Stimulated activated CD8-positive, alpha-beta memory T cell treated with anti-CD3 and anti-CD28 coated beads, Interleukin-7, amount 100 ng/mL, for 24 hours (primary cell): ENCODE data around the gene TMPO.
"Not testable (repeated sequence)": the region's sequence is repeated elsewhere in the genome, so short reads cannot be mapped to it uniquely, and the experiment has no call there.

Source experiments
- DNase-seq: peaks from one replicate; pipeline ENCODE4 v3.0.0-alpha.2; 2020; ENCODE audit warnings: low read depth

The TMPO gene

GRCh38 chr12:98515287-98516110 is at the start of gene TMPO:
Gene TMPO (plus strand): TSS chr12:98515590. CDS start chr12:98515868, 278 bp downstream.
- DNase-seq = peak; percentile 86

- no peak for DNase-seq
Measured at GRCh38 chr12:98465950-98466602, 49.3 kb upstream of the TMPO start.

DNA sequence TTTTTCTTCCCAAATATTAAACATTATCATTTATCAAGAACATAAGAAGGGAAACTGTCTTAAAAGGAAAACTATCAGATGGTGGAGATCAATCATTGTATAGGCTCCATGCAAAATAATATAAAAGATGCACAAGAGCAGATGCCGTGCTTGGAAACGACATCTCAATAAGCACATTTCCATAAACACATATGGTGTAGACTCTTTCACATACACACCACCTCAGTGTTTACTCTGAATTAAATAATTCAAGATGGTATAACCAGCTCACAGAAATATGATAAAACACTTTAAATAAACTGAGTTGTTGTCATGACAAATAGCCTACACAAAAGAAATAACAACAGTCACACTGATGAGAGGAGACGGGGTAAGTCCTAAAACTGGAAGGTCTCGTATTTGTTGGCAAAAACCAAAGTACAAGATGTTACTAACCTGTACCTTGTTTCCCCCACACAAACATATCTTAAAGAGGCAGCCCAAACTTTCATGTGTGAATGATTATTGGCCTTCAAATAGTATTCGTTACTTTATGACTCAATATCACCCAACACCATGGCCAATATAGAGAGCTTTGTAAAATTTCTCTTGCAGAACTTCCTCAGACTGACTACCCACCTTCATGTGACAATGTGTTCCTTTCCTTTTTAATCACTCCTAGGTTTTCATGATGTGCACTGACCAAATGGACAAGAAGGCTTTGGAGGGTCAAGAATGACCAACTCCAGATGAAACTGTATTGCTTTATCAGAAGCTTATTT is 48.6 kb upstream of the TMPO start:
- DNase-seq = no peak

DNA sequence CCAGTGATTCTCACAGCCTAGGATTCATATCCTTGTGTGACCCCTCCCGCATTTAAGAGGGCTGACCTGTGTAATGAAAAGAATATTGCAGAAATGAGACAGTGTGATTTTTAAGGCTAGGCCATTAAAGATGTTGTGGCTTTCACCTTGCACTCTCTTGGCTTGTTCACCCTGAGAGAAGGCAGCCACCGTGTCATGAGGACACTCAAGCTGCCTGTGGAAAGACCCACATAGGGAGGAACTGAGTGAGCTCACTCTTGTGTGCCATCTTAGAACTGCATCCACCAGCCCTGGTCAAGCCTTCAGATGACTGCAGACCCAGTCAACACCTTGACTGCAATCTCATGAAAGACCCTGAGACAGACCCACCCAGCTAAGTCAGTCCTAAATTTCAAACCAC is 46.3 kb upstream of the TMPO start:
- DNase-seq = no peak

GRCh38 chr12:98470469-98471082 is 44.8 kb upstream of the TMPO start:
- DNase-seq = no peak

- no peak for DNase-seq
Measured at GRCh38 chr12:98471085-98471484, 44.3 kb upstream of the TMPO start.

DNA sequence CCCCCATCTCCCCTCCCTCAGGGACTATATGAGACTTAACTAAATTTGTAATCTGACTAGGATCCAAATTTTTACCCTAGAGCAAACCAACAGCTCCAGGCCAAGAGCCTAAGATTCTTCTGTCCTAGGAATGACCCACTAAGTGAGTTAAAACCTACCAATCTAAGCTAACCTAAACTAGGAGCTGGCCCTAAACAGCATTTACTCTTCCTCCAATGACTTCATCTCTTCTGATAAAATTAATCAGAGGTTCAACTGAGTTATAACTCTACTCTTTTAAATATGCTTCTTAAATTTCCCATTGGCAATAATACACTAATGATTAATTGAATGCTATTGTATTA is 39.9 kb upstream of the TMPO start:
- no peak for DNase-seq

DNA sequence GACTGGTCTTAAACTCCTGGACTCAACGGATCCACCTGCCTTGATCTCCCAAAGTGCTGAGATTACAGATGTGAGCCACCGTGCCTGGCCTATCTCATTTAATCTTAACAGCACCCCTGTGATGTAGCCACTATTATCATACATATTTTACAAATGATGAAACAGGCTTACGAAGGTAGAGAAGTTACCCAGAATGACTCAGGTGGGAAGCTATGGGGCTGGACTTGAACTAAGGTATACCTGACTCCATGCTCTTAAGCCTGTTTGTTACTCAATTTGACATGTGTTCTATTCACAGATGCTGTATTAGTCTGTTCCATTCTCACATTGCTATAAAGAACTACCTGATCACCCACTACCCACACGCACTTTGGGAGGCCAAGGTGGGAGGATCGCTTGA is 36.8 kb upstream of the TMPO start:
- DNase-seq = no peak

GRCh38 chr12:98483621-98484503 is 31.5 kb upstream of the TMPO start:
- DNase-seq = no peak

GRCh38 chr12:98485792-98486340 is 29.5 kb upstream of the TMPO start:
- no peak for DNase-seq

GRCh38 chr12:98488416-98488815 is 27.0 kb upstream of the TMPO start:
- not testable (repeated sequence) for DNase-seq

GRCh38 chr12:98489176-98489575 is 26.2 kb upstream of the TMPO start:
- no peak for DNase-seq

- peak; percentile 65 for DNase-seq
Measured at GRCh38 chr12:98490501-98491453, 24.6 kb upstream of the TMPO start.

DNA sequence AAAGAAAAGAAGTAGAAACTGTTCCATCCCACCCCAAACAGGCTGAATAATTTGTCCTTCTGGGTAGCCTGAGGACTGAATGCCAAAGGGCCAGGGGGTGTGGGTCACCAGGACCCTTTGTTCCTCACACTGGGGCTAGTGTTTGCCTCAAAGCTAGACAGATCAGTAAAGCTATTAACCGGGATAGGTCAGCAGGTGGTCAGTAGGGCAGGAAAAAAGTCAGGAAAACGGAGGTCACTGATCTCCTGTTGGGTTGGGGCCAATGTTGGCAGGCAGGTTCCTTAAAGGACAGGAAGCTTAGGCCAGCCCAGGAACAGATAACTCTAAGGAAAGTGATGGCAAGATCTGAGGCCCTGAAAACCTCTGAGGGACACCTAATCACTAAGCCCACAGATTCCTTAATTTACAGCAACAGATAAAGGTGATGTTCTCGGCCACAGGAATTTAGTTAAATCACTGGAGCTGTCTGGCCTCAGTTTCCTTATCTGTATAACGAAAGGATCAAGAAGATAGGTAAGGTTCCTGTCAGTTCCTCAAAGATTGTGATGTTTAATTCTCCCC is 22.7 kb upstream of the TMPO start:
- DNase-seq = no peak

DNA sequence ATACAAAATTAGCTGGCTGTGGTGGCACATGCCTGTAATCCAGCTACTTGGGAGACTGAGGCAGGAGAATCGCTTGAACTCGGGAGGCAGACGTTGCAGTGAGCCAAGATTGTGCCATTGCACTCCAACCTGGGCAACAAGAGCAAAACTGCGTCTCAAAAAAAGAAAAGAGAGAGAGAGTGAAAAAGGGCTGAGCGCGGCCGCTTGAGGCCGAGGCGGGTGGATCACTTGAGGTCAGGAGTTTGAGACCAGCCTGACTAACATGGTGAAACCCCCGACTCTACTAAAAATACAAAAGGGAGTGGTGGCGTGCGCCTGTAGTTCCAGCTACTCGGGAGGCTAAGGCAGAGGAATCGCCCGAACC is 14.1 kb upstream of the TMPO start:
- not testable (repeated sequence) for DNase-seq

- DNase-seq = peak; percentile 79
Measured at GRCh38 chr12:98503342-98503591, 12.1 kb upstream of the TMPO start.

DNA sequence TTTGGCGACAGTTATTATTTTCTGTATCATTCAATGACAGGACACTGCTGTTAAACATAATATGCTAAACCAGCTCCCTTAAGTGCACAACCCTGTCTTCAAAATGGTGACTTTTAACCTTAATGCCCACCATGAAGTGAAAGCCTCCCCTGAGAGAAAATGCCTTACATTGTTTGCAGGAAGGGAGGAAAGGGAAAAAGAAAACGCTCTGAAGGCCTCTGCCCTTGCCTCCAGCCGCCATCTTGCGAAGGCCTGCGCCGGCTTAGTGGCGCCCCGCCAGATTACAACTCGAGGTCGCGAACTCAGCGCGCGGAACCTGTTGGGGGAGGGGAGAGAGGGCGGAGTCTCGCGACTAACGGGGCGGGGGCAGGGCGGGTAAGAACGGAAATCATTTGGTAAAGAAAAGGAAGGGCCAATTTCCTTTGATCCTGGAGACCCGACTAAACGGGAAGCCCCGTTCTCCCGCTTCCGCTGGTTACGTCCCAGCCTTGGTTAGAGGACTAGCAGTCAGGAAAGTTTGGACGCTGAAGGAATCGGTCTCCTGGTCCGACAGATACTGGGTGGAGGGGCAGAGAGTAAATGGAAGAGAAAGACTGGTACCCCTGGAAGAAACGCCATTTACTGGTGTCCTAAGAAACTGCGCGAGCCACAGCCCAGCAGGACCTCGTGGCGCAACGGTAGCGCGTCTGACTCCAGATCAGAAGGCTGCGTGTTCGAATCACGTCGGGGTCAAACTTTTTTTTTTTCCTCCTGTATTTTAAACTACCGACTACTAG is 11.6 kb upstream of the TMPO start:
- DNase-seq = peak; percentile 89

GRCh38 chr12:98504368-98504617 is 11.1 kb upstream of the TMPO start:
- no peak for DNase-seq

- DNase-seq = no peak
Measured at GRCh38 chr12:98509063-98509462, 6.3 kb upstream of the TMPO start.

GRCh38 chr12:98511806-98512205 is 3.6 kb upstream of the TMPO start:
- DNase-seq = not testable (repeated sequence)
